GM12878 (cell line): ENCODE measurements around the gene CRIM1. TPM values are rescaled to one million over a fixed set of nuclear protein-coding genes. Genes with fewer than 3 reads are reported as not detected.
A peak's percentile ranks its signal among the peaks of the same experiment; 100 is the strongest.

Experiments used
- ATAC-seq: fragments of 200-7000 bp; cut with Tn5 transposase; 3 replicates; pipeline ENCODE4 v1.9.1; 2020; ENCODE audit warnings: mild to moderate bottlenecking, moderate library complexity
- BruUV-seq: library from RNA; stranded (reverse); fragments of 400-500 nt; replicated peaks from 2 replicates; lab custom pipeline; 2021; lab: Mats Ljungman, UMichigan
- CTCF ChIA-PET: fragments of 300-600 bp; sonication (Branson Sonifier 250); formaldehyde crosslinking; extraction: SDS; loops from one replicate; lab custom pipeline; 2021; ENCODE audit warnings: inconsistent platforms; lab: Yijun Ruan, JAX
- POLR2A ChIA-PET: fragments of 350-600 bp; formaldehyde crosslinking; extraction: SDS; loops from one replicate; lab custom pipeline; 2021; ENCODE audit warnings: inconsistent platforms; lab: Charles Lee
- RAD21 ChIA-PET: fragments of 300-600 bp; sonication (Branson Sonifier 250); formaldehyde crosslinking; loops from one replicate; lab custom pipeline; 2023; ENCODE audit warnings: antibody characterized with exemption; ENCODE audit not compliant: unreplicated experiment; lab: Charles Lee
- SMC1A ChIA-PET: fragments of 300-600 bp; sonication (Branson Sonifier 250); formaldehyde crosslinking; loops from one replicate; lab custom pipeline; 2023; ENCODE audit not compliant: unreplicated experiment, uncharacterized antibody; lab: Charles Lee
- DNase-seq: peaks from one replicate; pipeline ENCODE4 v3.0.0-alpha.2; 2011; ENCODE audit warnings: low read depth, low spot score
- FAIRE-seq: peaks from 3 replicates; lab custom pipeline; 2011; peaks lifted over from hg19 to GRCh38; lab: Jason Lieb, UNC
- H2AFZ ChIP-seq: 2 replicates; pipeline ENCODE4 v1.6.0; 2011; ENCODE audit warnings: low read depth, low read length, control low read depth; ENCODE audit not compliant: control insufficient read depth
- H3K27ac ChIP-seq: 2 replicates; pipeline ENCODE4 v1.5.1; 2011; ENCODE audit warnings: control low read depth; ENCODE audit not compliant: control insufficient read depth, insufficient read depth
- H3K27me3 ChIP-seq, 2 experiments: replicated peaks in 1 of 2; 2 replicates each; pipeline versions ENCODE4 v1.6.0 to v1.6.1; 2011; ENCODE audit warnings: low read length in 1 of 2; ENCODE audit not compliant: control insufficient read depth in 2 of 2, insufficient read depth in 2 of 2
- H3K36me3 ChIP-seq, 2 experiments: 2 replicates each; pipeline ENCODE4 v1.5.1; 2011; ENCODE audit warnings: low read length in 1 of 2; ENCODE audit not compliant: control insufficient read depth in 2 of 2, insufficient read depth in 2 of 2
- H3K4me1 ChIP-seq: 2 replicates; pipeline ENCODE4 v1.6.1; 2011; ENCODE audit warnings: mild to moderate bottlenecking, low read length, moderate library complexity, mixed read lengths; ENCODE audit not compliant: control insufficient read depth, insufficient read depth
- H3K4me2 ChIP-seq: 2 replicates; pipeline ENCODE4 v1.6.0; 2011; ENCODE audit warnings: control low read depth; ENCODE audit not compliant: control insufficient read depth, insufficient read depth
- H3K4me3 ChIP-seq: fragments of 200-600 bp; sonication (generic); 2 replicates; pipeline ENCODE4 v1.5.1; 2016
- H3K79me2 ChIP-seq: 2 replicates; pipeline ENCODE4 v1.6.0; 2011; ENCODE audit warnings: low read length; ENCODE audit not compliant: control insufficient read depth, insufficient read depth
- H3K9ac ChIP-seq: 2 replicates; pipeline ENCODE4 v1.8.0; 2011; ENCODE audit warnings: low read length, control low read depth, mixed read lengths; ENCODE audit not compliant: control insufficient read depth, insufficient read depth
- H3K9me3 ChIP-seq: replicated peaks from 3 replicates; pipeline ENCODE4 v1.5.1; 2011; ENCODE audit warnings: mild to moderate bottlenecking, low read length; ENCODE audit not compliant: control insufficient read depth, insufficient read depth
- H4K20me1 ChIP-seq: 2 replicates; pipeline ENCODE4 v1.6.0; 2011; ENCODE audit not compliant: control insufficient read depth, insufficient read depth
- CEBPZ ChIP-seq: fragments of 150-350 bp; IDR thresholded peaks from 2 replicates; pipeline ENCODE4 v1.6.1; 2016; ENCODE audit warnings: low read depth, low read length
- E2F8 ChIP-seq: fragments of 450-650 bp; IDR thresholded peaks from 2 replicates; pipeline ENCODE4 v1.6.1; 2018; ENCODE audit warnings: mild to moderate bottlenecking, low read depth, moderate library complexity; ENCODE audit not compliant: partially characterized antibody
- HCFC1 ChIP-seq: fragments of 150-350 bp; IDR thresholded peaks from 2 replicates; pipeline ENCODE4 v1.6.1; 2014; ENCODE audit warnings: low read length
- RFX5 ChIP-seq: IDR thresholded peaks from 2 replicates; pipeline ENCODE4 v1.6.1; 2011; ENCODE audit warnings: low read depth, low read length, improper control_type of control experiment
- ZSCAN29 ChIP-seq: fragments of 450-650 bp; IDR thresholded peaks from 2 replicates; pipeline ENCODE4 v1.6.1; 2017; ENCODE audit warnings: mild to moderate bottlenecking, moderate library complexity
- WGBS: methylation state at CpG from one replicate; pipeline ENCODE4 v1.1.6; 2016; ENCODE audit warnings: low lambda C conversion rate; ENCODE audit not compliant: insufficient replicate concordance, insufficient coverage; ENCODE audit errors: missing lambda C conversion rate; 5-methylcytosine and 5-hydroxymethylcytosine counted together
- in situ Hi-C: fragments of 300-500 bp; cut with MboI; formaldehyde crosslinking; loops from 9 replicates; pipeline ENCODE4 v1.14.3; 2018; ENCODE audit warnings: mixed read lengths
- intact Hi-C: fragments of 100-400 bp; cut with micrococcal nuclease; formaldehyde crosslinking; loops from one replicate; pipeline ENCODE4 v1.14.2; 2022; ENCODE audit not compliant: unreplicated experiment
- polyA plus RNA-seq, 11 experiments: library from polyadenylated mRNA; depleted of rRNA in 4 of 11; unstranded in 6 of 11; stranded (reverse) in 5 of 11; fragments of >200 nt; fragmentation: Nextera tagmentation in 4 of 11; fragmentation: Illumina TruSeq in 1 of 11; extraction: Ambion mirVana in 4 of 11; extraction: Trizol in 1 of 11; gene quantifications; 1 replicate in 1 of 11; 2 replicates in 10 of 11; pipeline versions ENCODE4 v1.2.1 to v1.2.3, GENCODE V29; 2011 to 2016; ENCODE audit warnings: inconsistent platforms in 2 of 11, missing spikeins in 2 of 11, low read depth in 1 of 11
- total RNA-seq, 4 experiments: library from RNA; depleted of rRNA in 3 of 4; stranded (reverse); fragments of >200 nt in 3 of 4; fragmentation: Illumina TruSeq in 1 of 4; extraction: Trizol in 1 of 4; gene quantifications; 2 replicates each; pipeline versions ENCODE4 v1.2.1 to v1.2.3, GENCODE V29; 2013 to 2021
- TF ChIP-seq, protein P1 (sequence below): fragments of 450-650 bp; IDR thresholded peaks from 2 replicates; pipeline ENCODE4 v1.6.1; 2017; ENCODE audit warnings: mild to moderate bottlenecking, moderate library complexity

Gene CRIM1
- total and polyA plus RNA-seq, 10 of the 15 experiments (the other 5 are each of a cell fraction or from before 2014, with no cell fraction given): 0.42 to 7.4 (median 3.1) TPM

DNA sequence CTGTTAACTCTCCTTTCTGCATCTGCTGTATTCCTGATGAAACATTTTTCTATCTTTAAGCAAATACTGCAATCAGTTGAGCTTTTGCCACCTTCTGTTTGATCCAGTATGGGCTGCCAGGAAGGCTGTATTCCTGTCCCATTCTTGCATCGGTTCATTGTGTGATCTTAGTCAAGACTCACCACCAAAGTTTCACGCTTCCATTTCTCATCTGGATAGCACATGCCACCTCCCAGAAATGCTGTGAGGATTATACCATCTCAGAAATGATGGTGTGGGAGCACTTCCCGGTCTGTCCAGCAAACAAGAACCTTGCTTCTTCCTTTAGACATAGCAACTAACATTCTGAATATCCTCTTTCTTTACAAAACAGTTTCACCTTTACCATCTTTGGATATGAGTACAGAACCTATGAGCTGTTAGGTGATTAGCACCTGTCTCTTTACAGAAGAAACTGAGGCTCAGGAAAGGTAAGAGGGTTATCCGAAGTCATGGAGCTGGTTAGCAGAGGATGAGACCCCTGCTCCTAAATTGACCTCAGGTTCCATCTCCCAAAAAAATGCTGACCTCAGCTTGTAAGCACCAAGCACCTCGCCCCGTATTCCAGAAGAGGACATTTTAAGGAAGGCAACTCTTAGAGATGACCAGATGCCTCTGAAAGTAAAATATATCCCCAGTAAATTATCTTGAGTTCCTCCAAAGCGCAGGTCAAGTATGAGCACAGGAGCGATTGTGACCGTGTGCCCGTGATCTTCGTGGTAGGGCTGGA, 185.6 kb downstream of the CRIM1 start:
- H3K79me2 ChIP-seq: no peaks in the 10 kb centered on the region
- no peak for TF ChIP-seq RFX5
- TF ChIP-seq ZSCAN29: no peak
- no peak for TF ChIP-seq CEBPZ
- TF ChIP-seq, protein P1, sequence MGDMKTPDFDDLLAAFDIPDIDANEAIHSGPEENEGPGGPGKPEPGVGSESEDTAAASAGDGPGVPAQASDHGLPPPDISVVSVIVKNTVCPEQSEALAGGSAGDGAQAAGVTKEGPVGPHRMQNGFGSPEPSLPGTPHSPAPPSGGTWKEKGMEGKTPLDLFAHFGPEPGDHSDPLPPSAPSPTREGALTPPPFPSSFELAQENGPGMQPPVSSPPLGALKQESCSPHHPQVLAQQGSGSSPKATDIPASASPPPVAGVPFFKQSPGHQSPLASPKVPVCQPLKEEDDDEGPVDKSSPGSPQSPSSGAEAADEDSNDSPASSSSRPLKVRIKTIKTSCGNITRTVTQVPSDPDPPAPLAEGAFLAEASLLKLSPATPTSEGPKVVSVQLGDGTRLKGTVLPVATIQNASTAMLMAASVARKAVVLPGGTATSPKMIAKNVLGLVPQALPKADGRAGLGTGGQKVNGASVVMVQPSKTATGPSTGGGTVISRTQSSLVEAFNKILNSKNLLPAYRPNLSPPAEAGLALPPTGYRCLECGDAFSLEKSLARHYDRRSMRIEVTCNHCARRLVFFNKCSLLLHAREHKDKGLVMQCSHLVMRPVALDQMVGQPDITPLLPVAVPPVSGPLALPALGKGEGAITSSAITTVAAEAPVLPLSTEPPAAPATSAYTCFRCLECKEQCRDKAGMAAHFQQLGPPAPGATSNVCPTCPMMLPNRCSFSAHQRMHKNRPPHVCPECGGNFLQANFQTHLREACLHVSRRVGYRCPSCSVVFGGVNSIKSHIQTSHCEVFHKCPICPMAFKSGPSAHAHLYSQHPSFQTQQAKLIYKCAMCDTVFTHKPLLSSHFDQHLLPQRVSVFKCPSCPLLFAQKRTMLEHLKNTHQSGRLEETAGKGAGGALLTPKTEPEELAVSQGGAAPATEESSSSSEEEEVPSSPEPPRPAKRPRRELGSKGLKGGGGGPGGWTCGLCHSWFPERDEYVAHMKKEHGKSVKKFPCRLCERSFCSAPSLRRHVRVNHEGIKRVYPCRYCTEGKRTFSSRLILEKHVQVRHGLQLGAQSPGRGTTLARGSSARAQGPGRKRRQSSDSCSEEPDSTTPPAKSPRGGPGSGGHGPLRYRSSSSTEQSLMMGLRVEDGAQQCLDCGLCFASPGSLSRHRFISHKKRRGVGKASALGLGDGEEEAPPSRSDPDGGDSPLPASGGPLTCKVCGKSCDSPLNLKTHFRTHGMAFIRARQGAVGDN: no peak
- no peak for TF ChIP-seq E2F8
- no peak for TF ChIP-seq HCFC1
- no peak overlapping the region for H3K9ac ChIP-seq
- no peaks in the 10 kb centered on the region for H3K9me3 ChIP-seq
- in situ Hi-C loops: no loop called here
- intact Hi-C loops: no loop called here
- no peaks in the 10 kb centered on the region for H4K20me1 ChIP-seq
- no peak for ATAC-seq
- H2AFZ ChIP-seq: no peak overlapping the region
- POLR2A ChIA-PET: no interaction called here
- FAIRE-seq: peak; percentile 18
- H3K4me3 ChIP-seq: no peak overlapping the region
- no peak overlapping the region for H3K27ac ChIP-seq
- H3K4me1 ChIP-seq: peaks cover 5% of the 10 kb centered on the region; the same call in 1 of the 2 replicates
- no peaks in the 10 kb centered on the region for H3K36me3 ChIP-seq
- no TSS peak for BruUV-seq
- no peak for DNase-seq
- WGBS: 98% methylated on average over 11 of the region's 11 CpGs
- CTCF ChIA-PET: interaction anchor here (1.0 kb wide), 1 partner anchor 10 kb away, joined by 5 read pairs; no protein-coding TSS in a partner anchor
- no peak overlapping the region for H3K4me2 ChIP-seq
- SMC1A ChIA-PET: interaction anchor here (1.3 to 1.7 kb wide), 3 partner anchors 21 to 188 kb away, joined by 3 to 4 read pairs (median 3); no protein-coding TSS in a partner anchor
- RAD21 ChIA-PET: no interaction called here
- H3K27me3 ChIP-seq: no peaks in the 10 kb centered on the region
